ENCODE measurements around the gene IGFBP4. TPM values are rescaled to one million over a fixed set of nuclear protein-coding genes. Genes with fewer than 3 reads are reported as not detected.

The IGFBP4 gene
- total RNA-seq, 1 donor from 2014 or later: 108 TPM

- Mint-ChIP-seq H3K27me3 (ENCODE audit: low read depth) (no peaks in the 10 kb centered on the region), H3K9me3 (no peaks in the 10 kb centered on the region), H3K36me3 (no peaks in the 10 kb centered on the region), H3K4me3 (no peak overlapping the region), H3K4me1 (peaks cover 40% of the 10 kb centered on the region), H3K27ac (peak overlapping the region; percentile 3)
- no peak for DNase-seq (ENCODE audit: low spot score in 2 of 2, unreplicated experiment in 2 of 2)
- TF ChIP-seq CTCF (IDR thresholded peaks at IDR 0.05; ENCODE audit: unreplicated experiment): no peak
Measured at GRCh38 chr17:40487371-40488020, 44.2 kb downstream of the IGFBP4 start.

GRCh38 chr17:40490289-40490853 is 47.1 kb downstream of the IGFBP4 start:
- no peaks in the 10 kb centered on the region for H3K27me3 Mint-ChIP-seq (ENCODE audit: low read depth)
- no peak for TF ChIP-seq CTCF (IDR thresholded peaks at IDR 0.05; ENCODE audit: unreplicated experiment)
- no peak for DNase-seq (ENCODE audit: low spot score in 2 of 2, unreplicated experiment in 2 of 2)
- no peaks in the 10 kb centered on the region for H3K36me3 Mint-ChIP-seq
- H3K9me3 Mint-ChIP-seq: no peaks in the 10 kb centered on the region
- H3K27ac Mint-ChIP-seq: no peak overlapping the region
- H3K4me1 Mint-ChIP-seq: peaks cover 36% of the 10 kb centered on the region
- H3K4me3 Mint-ChIP-seq: no peak overlapping the region

- Mint-ChIP-seq H3K4me3 (no peak overlapping the region), H3K4me1 (peaks cover 30% of the 10 kb centered on the region), H3K27me3 (ENCODE audit: low read depth) (no peaks in the 10 kb centered on the region), H3K36me3 (no peaks in the 10 kb centered on the region), H3K27ac (no peak overlapping the region), H3K9me3 (no peaks in the 10 kb centered on the region)
- TF ChIP-seq CTCF (IDR thresholded peaks at IDR 0.05; ENCODE audit: unreplicated experiment): no peak
- no peak for DNase-seq (ENCODE audit: low spot score in 2 of 2, unreplicated experiment in 2 of 2)
Measured at GRCh38 chr17:40490982-40491381, 47.7 kb downstream of the IGFBP4 start.

GRCh38 chr17:40491486-40491885 is 48.2 kb downstream of the IGFBP4 start:
- Mint-ChIP-seq H3K4me3 (no peak overlapping the region), H3K27me3 (ENCODE audit: low read depth) (no peaks in the 10 kb centered on the region), H3K4me1 (peaks cover 25% of the 10 kb centered on the region), H3K36me3 (no peaks in the 10 kb centered on the region), H3K27ac (no peak overlapping the region), H3K9me3 (no peaks in the 10 kb centered on the region)
- no peak for DNase-seq (ENCODE audit: low spot score in 2 of 2, unreplicated experiment in 2 of 2)
- TF ChIP-seq CTCF (IDR thresholded peaks at IDR 0.05; ENCODE audit: unreplicated experiment): no peak

- H3K27me3 Mint-ChIP-seq (ENCODE audit: low read depth): no peaks in the 10 kb centered on the region
- no peaks in the 10 kb centered on the region for H3K36me3 Mint-ChIP-seq
- H3K9me3 Mint-ChIP-seq: no peaks in the 10 kb centered on the region
- no peak for TF ChIP-seq CTCF (IDR thresholded peaks at IDR 0.05; ENCODE audit: unreplicated experiment)
- DNase-seq (ENCODE audit: low spot score in 2 of 2, unreplicated experiment in 2 of 2): no peak
- H3K27ac Mint-ChIP-seq: no peak overlapping the region
- H3K4me3 Mint-ChIP-seq: no peak overlapping the region
- peaks cover 22% of the 10 kb centered on the region for H3K4me1 Mint-ChIP-seq
Measured at GRCh38 chr17:40493697-40494096, 50.4 kb downstream of the IGFBP4 start.

Measured in mesothelial cell of epicardium (in vitro differentiated cells).